Limb (tissue), 2 donors: ENCODE results near the gene ARHGEF39.

Experiments
- DNase-seq, 2 donors: peaks; one replicate each; pipeline ENCODE4 v3.0.0-alpha.2; 2016; ENCODE audit errors: extremely low spot score in 2 of 2

ARHGEF39 gene

GRCh38 chr9:35691757-35692301 lies 26.8 kb upstream of the ARHGEF39 start:
- DNase-seq: no peak

- no peak for DNase-seq
Measured at GRCh38 chr9:35691334-35691650, 26.3 kb upstream of the ARHGEF39 start.

DNA sequence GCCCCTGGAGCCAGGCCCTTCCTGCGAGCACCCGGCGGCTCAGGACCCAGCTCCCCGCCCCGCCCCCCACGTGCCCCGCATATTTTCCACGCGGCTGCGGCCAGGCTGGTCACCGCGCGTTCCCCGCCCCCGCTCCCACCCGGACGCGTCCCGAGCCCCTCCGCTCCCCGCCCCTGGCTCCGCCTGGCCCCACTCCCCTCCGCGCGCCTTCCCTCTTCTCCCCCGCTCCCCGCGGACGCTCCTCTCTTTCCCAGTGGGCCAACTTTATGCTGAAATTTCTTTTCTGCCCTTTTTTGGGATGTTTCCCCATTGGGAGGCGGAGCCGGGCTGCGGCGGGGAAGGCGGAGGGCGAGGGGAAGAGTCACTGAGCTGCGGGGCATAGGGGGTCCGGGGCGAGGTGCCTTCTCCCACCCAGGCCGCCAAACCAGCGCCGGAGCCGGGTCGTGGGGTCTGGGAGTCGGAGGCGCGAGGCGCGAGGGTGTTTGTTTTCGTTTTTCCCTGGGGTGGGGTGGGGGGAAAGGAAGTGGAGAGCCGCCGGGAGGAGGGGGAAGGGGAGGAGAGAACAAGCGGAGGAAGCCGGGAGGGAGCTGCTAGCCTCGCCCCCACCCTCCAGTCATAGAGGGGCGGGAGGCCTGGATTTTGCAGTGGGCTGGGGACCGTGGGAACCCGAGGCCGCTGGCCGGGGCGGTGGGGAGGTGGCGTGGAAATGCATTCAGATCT lies 25.8 kb upstream of the ARHGEF39 start:
- DNase-seq: peak; percentile 84 to 85

DNA sequence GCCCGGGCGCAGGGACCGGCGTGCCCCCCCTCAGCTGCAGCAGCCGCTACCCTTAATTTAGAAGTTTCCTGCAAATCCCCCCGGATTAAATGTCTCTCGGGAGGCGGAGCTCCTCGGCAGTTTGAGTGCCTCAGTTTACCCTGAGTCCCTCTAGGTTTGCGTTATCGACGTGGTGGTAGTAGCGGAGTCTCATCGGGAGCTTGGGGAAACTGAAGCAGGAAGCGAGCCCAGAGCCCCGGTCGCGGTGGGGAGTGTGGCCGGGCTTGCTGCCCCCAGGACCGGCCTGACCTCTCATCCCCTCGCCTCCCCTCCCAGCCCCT lies 25.3 kb upstream of the ARHGEF39 start:
- no peak for DNase-seq

- peak; percentile 72 to 84 for DNase-seq
Measured at GRCh38 chr9:35689542-35690293, 24.7 kb upstream of the ARHGEF39 start, which contains the start of gene TPM2. TPM2 (minus strand) TSS chr9:35689925; CDS start chr9:35689817, 108 bp downstream.

- no peak for DNase-seq
Measured at GRCh38 chr9:35688558-35689541, 23.9 kb upstream of the ARHGEF39 start.

DNA sequence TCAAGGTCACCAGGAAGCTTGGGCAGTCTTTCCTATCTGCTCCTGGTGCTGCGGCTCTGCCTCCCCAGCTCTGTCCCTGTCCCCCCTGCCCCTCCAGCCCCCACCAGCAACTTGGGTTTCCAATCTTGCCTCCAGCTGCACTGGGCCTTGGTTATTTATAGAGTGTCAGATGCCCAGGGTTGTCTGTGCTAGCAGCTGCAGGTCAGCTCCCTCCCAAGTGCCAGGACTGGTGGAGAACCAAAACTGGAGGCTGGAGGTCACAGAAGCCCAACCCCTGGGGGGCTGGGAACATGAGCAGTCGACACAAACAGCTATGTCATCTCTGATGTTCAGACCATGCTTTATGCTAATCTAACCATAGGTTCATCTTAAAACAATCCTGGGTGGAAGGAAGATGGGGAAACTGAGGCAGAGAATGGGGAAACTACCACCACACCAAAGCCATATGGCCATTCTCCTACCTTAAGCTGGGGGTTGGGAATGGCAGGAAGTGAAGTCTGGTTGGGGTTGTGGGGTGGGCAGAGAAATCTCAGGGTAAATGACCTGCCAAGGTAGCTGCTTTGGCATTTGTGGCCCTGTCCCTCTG lies 23.1 kb upstream of the ARHGEF39 start:
- no peak for DNase-seq

DNA sequence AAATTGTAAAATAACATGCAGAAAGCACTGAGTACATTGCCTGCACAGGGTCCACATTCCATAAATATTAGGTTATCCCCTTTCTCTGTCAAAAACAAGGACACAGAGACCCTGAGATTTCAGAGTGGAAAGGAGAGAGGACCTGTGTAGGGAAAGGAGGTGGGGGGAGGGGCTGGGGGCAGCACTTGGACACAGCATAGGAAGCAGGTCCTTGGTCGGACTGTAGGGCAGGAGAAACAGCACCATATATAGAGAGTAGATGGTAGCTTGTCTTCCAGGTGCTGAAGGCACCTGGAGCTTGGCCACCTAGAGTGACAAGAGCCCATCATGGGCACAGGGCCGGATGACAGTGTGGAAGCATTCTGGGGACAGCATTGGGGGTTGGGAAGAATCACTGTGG lies 22.3 kb upstream of the ARHGEF39 start:
- DNase-seq: no peak

DNA sequence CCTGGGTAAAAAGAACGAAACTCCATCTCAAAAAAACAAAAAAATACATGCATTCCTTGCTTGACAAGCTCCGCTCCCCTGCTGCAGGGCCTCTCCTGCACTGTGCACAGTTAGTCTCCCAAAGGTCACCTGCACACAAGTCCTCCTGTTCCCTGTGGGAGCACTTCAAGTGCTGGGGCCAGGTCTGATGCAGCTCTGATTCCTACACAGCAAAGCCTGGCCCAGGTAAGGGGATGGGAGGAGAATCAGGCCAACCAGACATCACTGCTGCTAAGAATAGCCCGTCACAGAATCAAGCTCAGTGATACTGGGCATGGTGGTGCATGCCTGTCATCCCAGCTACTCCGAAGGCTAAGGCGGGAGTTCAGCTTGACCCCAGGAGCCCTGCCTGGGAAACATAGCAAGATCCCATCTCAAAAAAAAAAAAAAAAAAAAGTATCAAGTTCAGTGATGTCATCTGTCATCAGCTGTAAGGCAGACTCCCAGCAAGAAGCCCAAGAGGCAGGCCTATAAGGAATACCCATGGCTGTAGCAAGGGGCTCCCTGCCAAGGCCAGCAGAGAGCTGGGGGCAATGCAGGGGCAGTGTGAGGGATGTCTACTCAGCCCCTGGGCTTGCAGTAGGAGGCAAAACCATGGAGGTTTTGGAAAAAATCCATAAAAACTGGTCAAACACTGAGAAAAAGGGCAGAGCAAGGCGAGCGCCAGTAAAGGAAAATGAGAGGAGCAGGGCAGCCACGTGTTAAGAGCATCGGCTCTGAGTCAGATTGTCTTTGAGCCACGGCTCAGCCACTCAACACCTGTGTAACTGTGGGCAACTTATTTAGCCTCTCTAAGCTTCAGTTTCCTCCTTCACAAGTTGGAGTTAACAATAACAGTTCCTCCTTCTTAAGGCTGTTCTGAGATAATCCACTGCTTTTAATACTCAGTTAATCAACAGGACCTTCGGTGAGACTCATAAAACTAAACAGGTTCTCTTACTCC lies 21.5 kb upstream of the ARHGEF39 start:
- no peak for DNase-seq

GRCh38 chr9:35685506-35685905 lies 20.5 kb upstream of the ARHGEF39 start:
- DNase-seq: no peak

DNA sequence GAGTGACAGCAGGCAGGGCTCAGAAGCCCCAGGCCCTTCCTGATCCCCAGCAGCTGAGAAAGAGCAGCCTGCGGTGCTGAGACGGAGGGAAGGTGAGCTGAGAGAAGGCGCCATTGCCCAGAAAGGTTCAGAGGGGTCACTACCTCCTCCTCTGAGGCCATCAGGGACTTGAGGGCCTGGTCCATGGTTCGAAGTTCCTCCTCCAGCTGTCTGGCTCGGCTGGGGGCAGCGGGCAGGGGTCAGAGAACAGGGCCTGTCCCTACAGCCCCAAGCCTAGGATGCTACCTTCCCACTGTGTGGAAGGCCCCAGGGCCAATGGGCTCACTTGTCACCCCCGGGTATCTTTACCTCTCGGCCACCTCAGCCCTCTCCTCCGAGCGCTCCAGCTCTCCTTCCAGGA lies 19.9 kb upstream of the ARHGEF39 start:
- no peak for DNase-seq

GRCh38 chr9:35683323-35683722 lies 18.3 kb upstream of the ARHGEF39 start:
- no peak for DNase-seq

GRCh38 chr9:35682520-35683315 lies 17.7 kb upstream of the ARHGEF39 start:
- no peak for DNase-seq

DNA sequence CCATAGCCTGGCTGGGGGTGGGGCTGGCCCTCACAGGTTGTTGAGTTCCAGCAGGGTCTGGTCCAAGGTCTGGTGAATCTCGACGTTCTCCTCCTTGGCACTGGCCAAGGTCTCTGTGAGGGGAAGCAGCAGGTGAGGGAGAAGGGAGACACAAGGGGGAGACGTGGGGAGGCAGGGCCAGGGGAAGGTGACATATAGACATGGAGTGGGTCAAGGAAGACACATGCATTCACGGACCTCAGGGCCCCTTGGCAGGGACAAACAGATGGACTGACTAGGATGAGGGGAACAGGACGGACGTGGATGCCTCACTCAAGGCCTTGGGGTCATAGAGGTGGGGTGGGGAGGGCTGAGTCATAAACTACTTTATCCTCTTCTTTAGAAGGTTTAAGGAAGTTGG lies 17.1 kb upstream of the ARHGEF39 start:
- no peak for DNase-seq

GRCh38 chr9:35681341-35682002 lies 16.5 kb upstream of the ARHGEF39 start:
- DNase-seq: no peak

DNA sequence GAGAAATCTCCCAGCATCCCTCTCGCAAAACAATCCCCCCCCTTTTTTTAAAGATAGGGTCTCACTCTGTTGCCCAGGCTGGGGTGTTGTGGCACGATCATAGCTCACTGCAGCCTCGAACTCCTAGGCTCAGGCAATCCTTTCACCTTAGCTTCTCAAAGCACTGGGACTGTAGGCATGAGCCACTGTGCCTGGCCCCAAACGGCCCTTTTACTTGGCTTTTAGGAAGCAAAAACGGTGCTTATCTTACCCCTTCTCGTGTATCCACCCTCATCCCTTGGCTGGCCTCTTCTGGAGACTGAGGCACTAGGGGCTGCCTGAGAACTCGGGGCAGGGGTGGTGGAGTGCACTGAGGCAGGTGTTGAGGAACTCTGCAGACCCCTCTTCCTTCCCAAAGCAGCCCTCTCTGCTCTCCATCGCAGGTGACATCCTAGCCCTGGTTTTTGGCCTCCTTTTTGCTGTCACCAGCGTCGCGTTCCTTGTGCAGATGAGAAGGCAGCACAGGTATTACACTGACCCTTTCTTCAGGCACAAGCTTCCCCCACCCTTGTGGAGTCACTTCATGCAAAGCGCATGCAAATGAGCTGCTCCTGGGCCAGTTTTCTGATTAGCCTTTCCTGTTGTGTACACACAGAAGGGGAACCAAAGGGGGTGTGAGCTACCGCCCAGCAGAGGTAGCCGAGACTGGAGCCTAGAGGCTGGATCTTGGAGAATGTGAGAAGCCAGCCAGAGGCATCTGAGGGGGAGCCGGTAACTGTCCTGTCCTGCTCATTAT lies 15.5 kb upstream of the ARHGEF39 start:
- no peak for DNase-seq

GRCh38 chr9:35679766-35680330 lies 14.9 kb upstream of the ARHGEF39 start:
- DNase-seq: no peak

- DNase-seq: no peak
Measured at GRCh38 chr9:35679091-35679490, 14.1 kb upstream of the ARHGEF39 start.
